Kidney epithelial cell (primary cell): ENCODE results near the gene PHC1. TPM values are rescaled to one million over a fixed set of nuclear protein-coding genes. Genes with fewer than 3 reads are reported as not detected.

Experiments used
- DNase-seq: peaks from one replicate; pipeline ENCODE4 v3.0.0-alpha.2; 2010; ENCODE audit warnings: low read depth
- H3K27me3 ChIP-seq: 2 replicates; pipeline ENCODE4 v1.6.0; 2011; ENCODE audit warnings: low read length; ENCODE audit not compliant: control insufficient read depth, insufficient read depth
- H3K36me3 ChIP-seq: 2 replicates; pipeline ENCODE4 v1.5.1; 2011; ENCODE audit warnings: low read length; ENCODE audit not compliant: control insufficient read depth, insufficient read depth
- H3K4me3 ChIP-seq: 2 replicates; pipeline ENCODE4 v1.5.1; 2011; ENCODE audit warnings: low read depth, mild to moderate bottlenecking, control low read depth, low read length
- total RNA-seq: library from RNA; depleted of rRNA; stranded (reverse); fragments of >200 nt; gene quantifications from 2 replicates; pipeline ENCODE4 v1.2.3, GENCODE V29; 2015
- TF ChIP-seq, protein P1 (sequence below): IDR thresholded peaks from 2 replicates; pipeline ENCODE4 v1.5.1; 2011; ENCODE audit warnings: mild to moderate bottlenecking, moderate library complexity, low read length, control low read depth, inconsistent platforms; ENCODE audit not compliant: insufficient read depth, poor library complexity, severe bottlenecking

PHC1 gene
- total RNA-seq, 1 donor from 2014 or later, result 67.8 TPM

DNA sequence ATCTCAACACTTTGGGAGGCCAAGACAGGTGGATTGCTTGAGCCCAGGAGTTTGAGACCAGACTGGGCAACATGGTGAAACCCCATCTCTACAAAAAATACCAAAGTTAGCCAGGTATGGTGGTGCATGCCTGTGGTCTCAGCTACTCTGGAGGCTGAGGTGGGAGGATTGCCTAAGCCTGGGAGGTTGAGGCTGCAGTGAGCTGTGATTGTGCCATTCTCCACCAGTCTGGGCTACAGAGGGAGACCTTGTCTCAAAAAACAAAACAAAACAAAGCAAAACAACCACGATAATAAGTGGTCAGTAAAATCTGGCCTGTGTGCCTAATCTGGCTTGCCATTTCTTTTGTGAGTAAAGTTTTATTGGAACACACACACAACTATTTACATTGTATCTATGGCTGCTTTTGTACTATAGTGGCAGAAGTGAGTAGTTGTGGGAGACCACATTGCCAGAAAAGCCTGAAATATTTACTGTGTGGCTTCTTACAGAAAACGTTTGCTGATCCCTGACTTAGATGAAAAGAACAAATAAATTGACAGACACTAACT is 55.6 kb downstream of the PHC1 start:
- TF ChIP-seq, protein P1, sequence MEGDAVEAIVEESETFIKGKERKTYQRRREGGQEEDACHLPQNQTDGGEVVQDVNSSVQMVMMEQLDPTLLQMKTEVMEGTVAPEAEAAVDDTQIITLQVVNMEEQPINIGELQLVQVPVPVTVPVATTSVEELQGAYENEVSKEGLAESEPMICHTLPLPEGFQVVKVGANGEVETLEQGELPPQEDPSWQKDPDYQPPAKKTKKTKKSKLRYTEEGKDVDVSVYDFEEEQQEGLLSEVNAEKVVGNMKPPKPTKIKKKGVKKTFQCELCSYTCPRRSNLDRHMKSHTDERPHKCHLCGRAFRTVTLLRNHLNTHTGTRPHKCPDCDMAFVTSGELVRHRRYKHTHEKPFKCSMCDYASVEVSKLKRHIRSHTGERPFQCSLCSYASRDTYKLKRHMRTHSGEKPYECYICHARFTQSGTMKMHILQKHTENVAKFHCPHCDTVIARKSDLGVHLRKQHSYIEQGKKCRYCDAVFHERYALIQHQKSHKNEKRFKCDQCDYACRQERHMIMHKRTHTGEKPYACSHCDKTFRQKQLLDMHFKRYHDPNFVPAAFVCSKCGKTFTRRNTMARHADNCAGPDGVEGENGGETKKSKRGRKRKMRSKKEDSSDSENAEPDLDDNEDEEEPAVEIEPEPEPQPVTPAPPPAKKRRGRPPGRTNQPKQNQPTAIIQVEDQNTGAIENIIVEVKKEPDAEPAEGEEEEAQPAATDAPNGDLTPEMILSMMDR, result no peak
- Histone ChIP-seq H3K27me3 (no peaks in the 10 kb centered on the region), H3K4me3 (no peak overlapping the region), H3K36me3 (no peaks in the 10 kb centered on the region)
- DNase-seq, result no peak

DNA sequence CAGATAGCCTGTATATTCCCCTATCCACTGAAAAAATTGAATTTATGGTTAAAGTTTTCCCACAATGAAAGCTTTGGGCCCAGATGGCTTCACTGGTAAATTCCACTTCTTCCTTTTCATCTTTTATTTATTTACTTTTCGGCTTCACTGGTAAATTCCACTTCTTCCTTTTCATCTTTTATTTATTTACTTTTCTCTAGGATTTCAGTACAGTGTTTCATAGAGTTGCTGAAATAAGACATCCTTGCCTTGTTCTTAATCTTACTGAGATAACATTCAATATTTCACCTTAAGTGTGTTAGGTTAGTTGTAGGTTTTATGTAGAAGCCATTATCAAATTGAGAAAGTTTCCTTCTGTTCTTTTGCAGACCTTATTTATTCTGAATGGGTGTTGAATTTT is 56.1 kb downstream of the PHC1 start:
- no peak for DNase-seq
- TF ChIP-seq, protein P1, result no peak
- H3K4me3 ChIP-seq, result no peak overlapping the region
- no peaks in the 10 kb centered on the region for H3K36me3 ChIP-seq
- no peaks in the 10 kb centered on the region for H3K27me3 ChIP-seq

DNA sequence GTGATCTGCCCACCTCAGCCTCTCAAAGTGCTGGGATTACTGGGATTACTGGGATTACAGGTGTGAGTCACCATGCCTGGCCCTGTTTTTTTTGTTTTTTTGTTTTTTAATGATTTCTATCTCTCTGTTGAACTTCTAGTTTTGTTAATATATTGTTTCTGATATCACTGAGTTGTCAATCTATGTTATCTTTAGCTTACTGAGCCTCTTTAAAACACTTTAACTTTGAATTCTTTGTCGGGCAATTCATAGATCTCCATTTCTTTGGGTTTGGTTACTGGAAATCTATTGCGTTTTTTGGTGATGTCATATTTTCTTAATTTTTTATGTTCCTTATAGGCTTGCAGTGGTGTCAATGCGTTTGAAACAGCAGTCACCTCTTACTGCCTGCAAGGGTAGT is 65.8 kb downstream of the PHC1 start:
- no peak overlapping the region for H3K4me3 ChIP-seq
- H3K27me3 ChIP-seq, result no peaks in the 10 kb centered on the region
- no peaks in the 10 kb centered on the region for H3K36me3 ChIP-seq
- DNase-seq, result no peak
- TF ChIP-seq, protein P1, result no peak

DNA sequence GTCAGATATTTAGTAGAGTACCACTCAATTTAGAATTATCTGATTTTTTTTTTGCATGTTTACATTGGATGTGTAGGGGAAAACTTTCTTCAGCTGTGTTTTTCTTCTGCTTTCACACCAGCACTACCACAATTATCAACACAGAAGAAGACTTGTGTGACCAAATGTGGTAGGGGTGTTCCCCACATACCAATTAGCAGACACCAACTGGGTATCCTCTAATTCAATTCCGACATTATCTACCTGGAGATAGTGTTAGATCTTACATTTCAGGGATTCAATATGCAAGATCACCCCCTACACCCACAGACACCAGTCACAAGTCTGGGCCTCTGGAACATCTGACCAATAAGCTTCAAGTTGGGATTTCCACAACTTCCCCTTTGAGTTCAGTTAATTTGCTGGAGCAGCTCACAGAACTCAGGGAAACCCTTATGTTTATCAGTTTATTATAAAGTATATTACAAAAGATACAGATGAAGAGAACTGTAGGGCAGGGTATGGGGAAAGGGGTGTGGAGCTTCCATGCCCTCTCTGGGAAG is 71.0 kb downstream of the PHC1 start:
- no peak for DNase-seq
- Histone ChIP-seq H3K36me3 (no peaks in the 10 kb centered on the region), H3K27me3 (no peaks in the 10 kb centered on the region), H3K4me3 (no peak overlapping the region)
- TF ChIP-seq, protein P1, result no peak

DNA sequence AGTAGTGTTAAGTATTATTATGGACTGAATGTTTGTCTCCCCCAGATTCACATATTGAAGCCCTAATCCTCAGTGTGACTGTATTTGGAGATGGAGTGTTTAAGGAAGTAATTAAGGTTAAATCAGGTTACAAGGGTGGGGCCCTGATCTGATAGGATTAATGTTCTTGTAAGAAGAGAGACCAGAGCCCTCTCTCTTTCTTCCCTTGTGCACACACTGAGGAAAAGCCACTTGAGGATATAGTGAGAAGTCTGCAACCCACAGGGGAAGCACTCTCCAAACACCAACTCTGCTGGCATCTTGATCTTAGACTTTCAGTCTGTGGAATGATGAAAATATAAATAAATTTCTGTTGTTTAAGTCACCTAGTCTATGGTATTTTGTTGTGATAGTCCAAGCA is 72.9 kb downstream of the PHC1 start:
- no peaks in the 10 kb centered on the region for H3K27me3 ChIP-seq
- H3K4me3 ChIP-seq, result no peak overlapping the region
- no peaks in the 10 kb centered on the region for H3K36me3 ChIP-seq
- TF ChIP-seq, protein P1, result no peak
- DNase-seq, result no peak

DNA sequence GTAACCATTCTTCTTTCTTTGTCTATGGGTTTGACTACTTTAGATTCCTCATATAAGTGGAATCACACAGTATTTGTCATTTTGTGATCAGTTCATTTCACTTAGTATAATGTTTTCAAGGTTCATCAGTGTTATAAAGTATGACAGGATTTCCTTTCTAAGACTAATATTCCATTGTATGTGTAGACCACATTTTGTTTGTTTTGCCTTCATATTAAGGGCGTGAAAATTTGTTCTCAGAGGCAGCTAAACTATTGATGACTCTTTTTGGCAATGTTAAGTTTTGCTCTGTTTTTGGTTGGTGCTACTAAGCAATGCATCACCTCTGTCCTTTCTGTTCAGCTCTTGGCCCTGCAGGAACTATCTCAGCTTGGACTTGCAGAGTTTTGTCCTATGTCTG is 73.4 kb downstream of the PHC1 start:
- Histone ChIP-seq H3K27me3 (no peaks in the 10 kb centered on the region), H3K4me3 (no peak overlapping the region), H3K36me3 (no peaks in the 10 kb centered on the region)
- no peak for DNase-seq
- TF ChIP-seq, protein P1, result no peak
